D721Med (cell line): ENCODE data around the gene GSTO1.

ENCODE experiments used
- DNase-seq: peaks from one replicate; pipeline ENCODE4 v3.0.0; 2011; ENCODE audit warnings: low spot score; ENCODE audit not compliant: insufficient read length
- FAIRE-seq: peaks from 2 replicates; lab custom pipeline; 2011; peaks lifted over from hg19 to GRCh38; lab: Jason Lieb, UNC
- TF ChIP-seq, protein P1 (sequence below): IDR thresholded peaks from 2 replicates; pipeline ENCODE4 v1.5.1; 2012; ENCODE audit warnings: mild to moderate bottlenecking, control low read depth; ENCODE audit not compliant: insufficient read depth; ENCODE audit errors: missing control alignments

GSTO1 gene

DNA sequence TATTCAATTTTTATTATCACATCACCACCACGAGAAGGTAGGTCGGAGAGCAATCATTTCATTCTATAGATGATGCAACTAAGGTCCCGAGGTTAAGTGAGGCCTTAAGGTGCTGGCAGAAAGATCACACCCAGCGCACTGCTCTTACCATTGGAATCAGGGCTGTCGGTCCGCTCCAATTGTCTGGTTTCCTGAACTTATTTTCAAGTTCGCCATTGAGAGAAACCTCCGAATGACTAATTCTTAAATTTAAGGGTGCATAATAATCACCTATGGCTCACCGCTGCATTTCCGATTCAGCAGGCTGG, 13.7 kb downstream of the GSTO1 start:
- TF ChIP-seq, protein P1, sequence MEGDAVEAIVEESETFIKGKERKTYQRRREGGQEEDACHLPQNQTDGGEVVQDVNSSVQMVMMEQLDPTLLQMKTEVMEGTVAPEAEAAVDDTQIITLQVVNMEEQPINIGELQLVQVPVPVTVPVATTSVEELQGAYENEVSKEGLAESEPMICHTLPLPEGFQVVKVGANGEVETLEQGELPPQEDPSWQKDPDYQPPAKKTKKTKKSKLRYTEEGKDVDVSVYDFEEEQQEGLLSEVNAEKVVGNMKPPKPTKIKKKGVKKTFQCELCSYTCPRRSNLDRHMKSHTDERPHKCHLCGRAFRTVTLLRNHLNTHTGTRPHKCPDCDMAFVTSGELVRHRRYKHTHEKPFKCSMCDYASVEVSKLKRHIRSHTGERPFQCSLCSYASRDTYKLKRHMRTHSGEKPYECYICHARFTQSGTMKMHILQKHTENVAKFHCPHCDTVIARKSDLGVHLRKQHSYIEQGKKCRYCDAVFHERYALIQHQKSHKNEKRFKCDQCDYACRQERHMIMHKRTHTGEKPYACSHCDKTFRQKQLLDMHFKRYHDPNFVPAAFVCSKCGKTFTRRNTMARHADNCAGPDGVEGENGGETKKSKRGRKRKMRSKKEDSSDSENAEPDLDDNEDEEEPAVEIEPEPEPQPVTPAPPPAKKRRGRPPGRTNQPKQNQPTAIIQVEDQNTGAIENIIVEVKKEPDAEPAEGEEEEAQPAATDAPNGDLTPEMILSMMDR: no peak
- DNase-seq: no peak
- no peak for FAIRE-seq

DNA sequence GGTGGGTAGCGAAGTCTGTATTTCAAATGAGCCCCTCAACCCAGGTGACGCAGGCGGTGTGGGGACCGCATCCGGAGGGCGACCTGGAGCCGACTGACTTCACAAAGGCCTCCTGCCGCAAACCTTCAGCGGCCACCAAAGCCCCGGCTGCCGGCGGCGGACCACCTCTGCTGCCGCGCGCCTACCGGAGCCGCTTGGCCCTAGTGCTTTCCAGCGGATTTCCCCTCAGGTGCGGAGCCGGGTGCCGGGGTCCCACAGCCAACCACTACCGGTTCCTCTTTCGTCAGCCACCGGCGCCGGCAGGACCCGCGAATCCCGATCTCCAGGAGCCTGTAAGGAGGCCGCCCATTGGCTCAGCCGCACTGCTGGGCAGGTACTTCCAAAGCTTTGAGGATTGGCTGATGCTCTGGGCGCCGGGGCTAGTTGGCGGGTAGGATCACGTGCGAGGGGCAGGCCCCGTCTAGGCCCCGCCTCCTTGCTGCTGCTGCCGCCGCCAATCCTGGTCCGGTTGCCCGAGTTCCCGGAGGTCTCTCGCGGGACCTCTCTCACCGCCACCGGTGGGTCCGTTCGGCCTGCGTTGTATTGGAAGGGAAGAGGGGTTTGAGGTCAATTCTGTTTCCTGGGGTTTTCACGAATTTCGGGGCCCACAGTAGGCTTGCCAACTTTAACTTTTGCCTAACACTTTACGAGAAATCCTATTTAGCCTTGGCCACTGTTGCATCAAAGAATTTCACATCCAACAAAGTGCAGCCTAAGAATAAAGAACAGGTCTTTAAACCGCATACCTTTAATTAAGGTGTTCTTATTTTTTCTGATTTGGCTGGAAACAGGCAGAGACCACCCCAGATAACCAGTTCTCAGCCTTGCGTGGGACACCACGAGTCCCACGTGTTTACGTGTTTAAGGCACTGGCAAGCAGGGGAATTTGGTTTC, 14.3 kb downstream of the GSTO1 start, which contains the start of gene GSTO2:
TSS of gene GSTO2 (plus strand) at position 472 of the 933 bp plus-strand sequence. CDS start 5,732 bp downstream, outside the sequence.
- TF ChIP-seq, protein P1: no peak
- DNase-seq (no peak), FAIRE-seq (no peak)

DNA sequence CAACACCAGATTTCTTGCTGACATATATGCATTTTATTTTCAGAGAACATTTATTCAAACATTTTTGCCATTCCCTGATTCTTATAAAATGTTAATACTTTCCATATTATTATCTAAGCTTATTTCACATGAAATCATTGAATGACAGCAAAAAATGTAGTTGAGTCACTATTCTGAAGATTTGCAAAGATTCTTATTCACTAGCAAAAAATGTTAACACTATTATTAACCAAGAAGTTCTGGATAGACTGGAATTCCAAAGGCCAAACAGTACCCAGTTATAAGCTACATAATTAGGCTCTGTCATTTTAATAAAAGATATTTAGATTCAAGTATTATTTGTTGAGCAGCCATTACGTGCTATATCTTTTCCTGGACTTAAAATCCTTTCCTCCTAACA, 18.6 kb downstream of the GSTO1 start:
- DNase-seq (no peak), FAIRE-seq (no peak)

DNA sequence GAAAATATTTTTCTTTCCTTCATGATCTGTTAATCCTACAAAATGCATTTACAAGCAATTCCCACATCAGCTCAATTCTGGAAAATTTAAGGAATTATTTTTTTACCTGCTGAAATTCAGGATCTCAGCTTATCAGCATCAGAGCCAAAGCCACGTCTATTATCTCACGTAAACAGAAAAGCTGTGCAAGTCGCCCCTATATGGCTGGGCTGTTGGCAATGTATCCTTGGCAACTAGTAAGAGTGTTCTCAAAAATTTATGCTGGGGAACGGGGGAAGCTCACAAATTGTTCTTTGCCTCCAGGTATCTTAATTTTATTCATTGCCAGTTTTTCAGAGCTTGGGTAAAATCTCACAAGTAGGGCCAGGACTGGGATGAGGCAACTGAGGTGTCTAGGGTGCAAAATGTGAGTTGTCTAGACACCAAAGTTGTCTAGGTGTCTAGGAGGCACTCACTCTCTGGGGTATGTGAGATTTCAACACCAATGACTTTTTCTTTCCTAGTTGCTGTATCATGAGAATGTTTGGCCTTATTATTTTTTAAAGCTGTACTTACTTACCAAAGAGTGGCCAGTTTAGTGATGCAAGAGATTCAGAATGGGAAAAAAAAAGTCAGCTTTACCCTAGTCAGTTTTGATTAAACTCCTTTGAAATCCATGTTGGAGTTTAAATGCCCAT, 19.3 kb downstream of the GSTO1 start:
- no peak for DNase-seq
- TF ChIP-seq, protein P1: no peak
- no peak for FAIRE-seq

More for the DNA sequence above, 18.6 kb downstream of the GSTO1 start:
- TF ChIP-seq, protein P1: no peak

DNA sequence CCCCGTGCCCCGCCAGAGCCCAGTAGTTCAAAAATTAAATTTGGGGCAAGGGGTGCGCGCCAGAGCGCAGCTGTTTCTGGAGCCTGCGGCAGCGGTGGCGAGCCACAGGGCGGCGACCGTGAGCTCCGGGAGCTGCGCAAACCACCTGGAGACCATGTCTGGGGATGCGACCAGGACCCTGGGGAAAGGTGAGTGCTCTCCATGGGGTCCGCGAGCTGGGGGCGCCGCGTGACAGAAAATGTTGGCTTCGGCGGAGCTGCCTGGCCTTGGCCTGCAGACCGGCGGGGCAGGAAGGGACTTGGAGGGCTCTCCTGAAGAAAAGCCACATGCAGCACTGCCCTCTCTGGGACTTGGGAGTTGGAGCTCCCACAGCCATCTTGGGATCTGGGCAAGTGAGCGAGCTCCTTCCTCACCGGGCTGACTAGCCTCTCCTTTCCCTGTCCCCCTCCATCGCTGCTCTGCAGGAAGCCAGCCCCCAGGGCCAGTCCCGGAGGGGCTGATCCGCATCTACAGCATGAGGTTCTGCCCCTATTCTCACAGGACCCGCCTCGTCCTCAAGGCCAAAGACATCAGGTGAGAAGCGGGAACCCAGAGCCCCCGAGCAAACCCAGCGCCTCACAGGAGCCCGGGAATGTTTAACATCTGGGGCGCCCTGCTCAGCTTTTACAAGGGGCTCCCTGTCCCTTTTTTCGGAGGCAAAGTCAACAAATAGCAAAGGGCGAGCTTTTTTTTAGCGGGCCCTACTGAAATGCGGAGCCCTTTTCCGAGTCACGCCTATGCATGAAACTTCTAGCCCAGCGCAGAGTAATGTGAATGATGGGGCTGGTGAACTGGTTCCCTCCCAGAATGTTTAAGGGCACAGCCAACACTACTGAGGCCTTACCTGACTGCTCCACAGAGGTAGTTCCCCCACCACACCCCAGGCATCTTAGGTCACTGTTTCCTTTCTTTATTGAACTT, 20.4 kb downstream of the GSTO1 start:
- FAIRE-seq: no peak

DNA sequence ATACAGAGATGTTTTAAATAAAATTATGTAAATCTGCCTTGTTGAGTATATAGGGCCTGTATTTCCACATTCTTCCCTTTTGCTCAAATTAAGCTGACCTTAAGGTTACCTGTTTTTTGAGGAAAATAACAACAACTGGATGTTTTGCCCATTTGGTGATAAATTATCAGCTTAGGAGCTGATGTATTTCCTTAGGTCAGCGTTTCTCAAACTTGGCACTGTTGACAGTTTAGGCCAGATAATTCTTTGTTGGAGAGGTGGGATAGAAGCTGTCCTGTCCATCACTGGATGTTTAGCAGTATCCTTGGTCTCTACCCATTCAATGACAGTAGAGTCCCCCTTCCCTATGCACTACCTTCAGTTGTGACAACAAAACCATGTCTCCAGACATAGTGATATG, 21.5 kb downstream of the GSTO1 start:
- TF ChIP-seq, protein P1: no peak
- no peak for FAIRE-seq
- DNase-seq: no peak

More for the DNA sequence above, 20.4 kb downstream of the GSTO1 start:
- TF ChIP-seq, protein P1: no peak
- DNase-seq: no peak
